Fibroblast of peridontal ligament (primary cell): Measurements from ENCODE around the gene GRPEL1.

ENCODE experiments used
- DNase-seq: peaks from one replicate; pipeline ENCODE4 v3.0.0-alpha.2; 2010; ENCODE audit errors: extremely low read depth

GRPEL1 gene

DNA sequence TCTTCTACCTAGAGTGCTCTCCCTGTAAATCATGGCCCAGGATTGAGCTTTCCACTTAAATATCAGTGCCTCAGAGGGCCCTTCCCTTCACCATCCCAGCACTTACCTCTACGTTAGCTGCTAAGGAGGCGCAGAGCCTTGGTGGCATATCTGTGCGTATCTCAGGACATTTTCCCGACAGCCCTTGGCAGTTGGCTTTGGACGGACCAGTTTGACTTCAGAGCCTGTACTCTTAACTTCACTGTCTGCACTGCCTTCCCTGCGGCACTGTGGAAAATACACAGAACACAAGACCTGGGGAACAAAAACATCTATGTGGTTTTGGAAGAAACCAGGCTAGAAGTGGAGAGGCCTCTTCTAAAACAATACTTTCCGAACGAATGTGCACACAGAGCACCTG is 22.3 kb downstream of the GRPEL1 start:
- no peak for DNase-seq

DNA sequence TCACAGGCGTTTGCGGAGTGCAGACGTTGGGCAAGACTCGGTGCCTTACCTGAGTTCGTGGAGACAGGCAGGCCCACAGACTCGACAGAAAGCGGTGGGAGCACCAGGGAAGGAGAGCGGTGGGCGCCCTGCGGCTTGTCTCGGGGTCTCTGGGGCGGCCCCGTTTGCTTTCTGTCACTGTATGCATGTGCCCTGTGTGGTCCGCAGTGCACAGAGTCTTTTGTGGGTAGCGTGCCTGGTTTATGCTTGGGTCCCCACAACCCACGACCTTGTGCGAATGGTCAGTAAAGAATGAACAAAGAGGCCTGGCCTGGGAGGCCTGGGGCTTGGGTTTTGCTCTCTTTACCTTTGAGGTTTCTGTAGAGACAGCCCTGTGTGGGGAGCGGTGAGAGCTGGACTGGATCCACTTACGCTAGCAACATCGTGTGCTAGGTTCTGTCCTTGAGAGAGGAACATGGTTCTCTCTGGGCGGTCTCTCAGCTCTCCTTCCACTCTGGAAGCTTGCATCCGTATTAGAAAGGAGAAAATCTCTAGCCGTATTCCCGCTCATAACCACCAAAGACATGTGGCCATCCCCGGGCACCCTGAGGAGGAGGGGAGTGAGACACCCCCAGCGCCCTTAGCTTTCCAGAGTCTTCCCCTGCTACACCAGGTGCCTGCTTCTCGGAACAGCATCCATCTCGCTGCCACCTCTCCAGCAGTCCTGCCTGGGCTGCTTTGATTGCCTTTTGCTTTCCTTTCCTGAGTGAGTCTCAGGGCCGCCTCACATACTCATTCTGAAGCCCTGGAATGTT is 23.5 kb downstream of the GRPEL1 start:
- DNase-seq = no peak

DNA sequence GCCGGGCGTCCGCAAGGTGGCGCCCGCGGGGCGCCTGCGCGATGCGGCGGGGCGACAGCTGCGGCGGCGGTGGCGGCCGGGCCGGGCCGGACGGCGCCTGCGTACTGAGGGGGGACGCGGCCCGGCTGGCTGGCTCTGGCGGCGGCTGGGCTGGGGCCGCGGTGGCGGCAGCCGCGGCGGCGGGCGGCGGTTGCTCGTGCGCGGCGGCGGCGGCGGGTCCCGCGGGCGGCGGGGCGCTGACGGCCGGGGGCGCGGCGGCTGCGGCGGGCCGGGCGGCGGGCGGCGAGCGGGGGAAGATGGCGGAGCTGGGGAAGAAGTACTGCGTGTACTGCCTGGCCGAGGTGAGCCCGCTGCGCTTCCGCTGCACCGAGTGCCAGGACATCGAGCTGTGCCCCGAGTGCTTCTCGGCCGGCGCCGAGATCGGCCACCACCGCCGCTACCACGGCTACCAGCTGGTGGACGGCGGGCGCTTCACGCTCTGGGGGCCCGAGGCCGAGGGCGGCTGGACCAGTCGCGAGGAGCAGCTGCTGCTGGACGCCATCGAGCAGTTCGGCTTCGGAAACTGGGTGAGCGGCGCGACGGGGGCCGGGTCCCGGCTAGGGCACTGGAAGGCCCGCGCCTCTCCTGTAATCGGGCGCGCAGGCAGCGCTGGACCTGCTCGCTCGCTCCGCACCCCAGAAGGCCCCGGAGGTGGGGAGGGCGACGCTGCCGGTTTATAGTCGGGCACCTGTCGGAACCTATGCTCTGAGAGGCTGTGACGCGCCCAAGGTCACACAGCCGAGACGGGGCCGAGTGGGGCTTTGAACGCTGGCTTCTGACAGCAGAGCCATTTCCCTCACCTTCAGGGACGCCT is 24.4 kb downstream of the GRPEL1 start, which contains the start of gene TADA2B:
Gene TADA2B (plus strand): TSS at position 89 of the 853 bp plus-strand sequence. CDS start 208 bp downstream, at position 297.
- no peak for DNase-seq

DNA sequence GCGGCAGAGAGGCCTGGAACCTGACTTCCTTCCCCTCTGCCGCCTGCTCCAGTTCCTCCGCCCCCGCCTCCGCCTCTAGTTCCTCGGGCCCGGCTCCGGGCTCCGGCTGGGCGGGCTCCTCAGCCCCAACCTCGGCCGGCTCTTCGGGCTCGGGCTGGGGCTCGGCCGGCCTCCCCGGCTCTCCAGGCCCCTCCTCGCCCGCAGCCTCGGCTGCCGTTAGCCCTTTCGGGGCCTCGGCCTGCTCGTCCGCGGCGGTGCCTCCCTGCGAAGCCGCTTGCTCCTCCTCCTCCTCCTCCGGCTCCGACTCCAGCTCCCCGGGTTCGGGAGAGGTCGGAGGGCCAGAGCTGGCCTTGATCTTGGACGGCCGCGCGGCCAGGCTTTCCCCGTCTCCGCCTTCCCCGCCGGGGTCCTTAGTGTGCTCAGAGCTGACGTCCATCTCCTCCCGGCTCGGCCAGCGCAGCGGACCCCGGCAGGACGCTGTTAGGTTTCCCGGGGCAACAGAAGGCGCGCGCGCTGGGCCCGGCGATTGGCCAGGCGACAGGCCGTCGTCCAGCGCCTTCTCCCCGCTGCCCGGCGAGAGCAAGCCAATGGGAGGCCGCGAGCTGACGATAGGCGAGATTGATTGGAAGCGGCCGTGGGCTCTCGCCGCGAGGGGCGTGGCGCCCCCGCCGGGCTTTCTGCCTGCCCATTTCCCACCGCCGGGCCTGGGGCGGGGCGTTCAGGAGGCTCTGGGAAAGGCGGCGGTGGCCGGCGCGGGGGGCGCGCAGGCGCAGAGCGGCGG is 25.2 kb downstream of the GRPEL1 start:
- DNase-seq = peak; percentile 95

DNA sequence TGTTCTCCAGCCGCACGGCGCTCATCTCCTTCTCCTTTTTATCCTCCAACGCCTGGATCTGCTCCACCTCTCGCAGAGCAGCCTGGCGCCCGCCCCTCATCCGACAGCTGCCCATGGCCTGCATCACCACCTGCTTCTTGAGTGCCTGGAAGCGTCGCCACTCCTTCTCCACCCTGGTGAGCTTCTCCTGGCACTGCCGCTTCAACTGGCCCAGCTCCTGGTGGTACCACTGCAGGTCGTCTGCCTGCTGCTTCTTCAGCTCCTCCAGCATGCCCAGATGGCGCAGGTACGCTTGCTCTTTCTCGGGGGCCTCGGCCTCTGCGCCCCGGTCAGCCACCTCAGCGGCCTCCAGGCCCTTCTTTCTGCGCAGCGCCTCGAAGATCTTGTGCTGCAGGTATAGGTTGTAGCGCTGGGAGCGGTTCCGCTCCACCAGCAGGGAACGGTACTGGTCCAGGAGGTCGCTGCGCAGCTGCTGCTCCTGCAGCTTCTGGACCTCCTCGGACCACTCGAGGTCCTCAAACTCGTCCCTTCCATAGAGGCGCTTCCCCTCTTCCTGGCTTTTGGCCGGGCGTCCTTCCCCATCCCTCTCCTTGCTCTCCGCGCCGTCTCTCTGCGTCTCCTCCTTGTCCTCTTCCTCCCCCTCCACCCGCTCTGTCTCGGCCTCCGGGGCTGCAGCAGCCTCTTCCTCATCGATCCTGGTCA is 25.9 kb downstream of the GRPEL1 start:
- DNase-seq = no peak

DNA sequence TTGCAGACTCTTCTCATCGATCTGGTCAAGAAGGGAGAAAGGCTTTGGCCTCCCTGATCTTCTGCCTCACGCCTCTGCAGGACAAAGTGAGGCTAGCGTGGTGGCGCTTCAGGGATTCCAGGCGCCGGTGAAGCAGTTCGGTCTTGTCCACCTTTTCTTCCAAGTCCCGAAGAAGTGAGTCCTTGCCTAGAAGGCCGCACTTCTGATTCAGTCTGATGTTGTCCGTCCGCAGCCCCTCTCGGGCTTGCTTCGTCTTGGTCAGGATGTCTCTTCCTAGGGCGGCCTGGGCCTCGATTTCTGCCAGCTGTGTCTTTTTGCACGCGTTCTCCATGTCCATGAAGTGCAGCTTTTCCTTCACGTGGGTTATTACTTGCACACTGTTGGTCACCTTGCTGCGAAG is 26.6 kb downstream of the GRPEL1 start:
- DNase-seq = no peak

DNA sequence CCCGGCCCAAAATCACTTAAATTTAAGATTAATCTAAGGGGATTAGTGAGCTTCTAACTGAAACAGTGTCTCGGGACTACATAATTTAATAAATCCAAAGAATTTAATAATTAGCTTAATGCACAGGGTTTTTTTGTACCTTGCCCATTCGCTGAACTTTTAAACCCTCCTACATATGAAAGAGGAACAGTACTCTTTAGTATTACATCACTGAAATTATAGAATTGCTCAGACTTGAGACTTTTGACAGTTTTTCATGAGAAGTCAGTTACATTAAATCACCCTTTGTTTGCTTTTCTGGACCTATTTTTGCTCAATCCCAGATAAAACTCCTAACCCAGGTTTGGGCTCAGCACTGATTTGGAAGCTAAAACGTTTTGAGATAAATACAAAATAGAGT is 27.1 kb downstream of the GRPEL1 start:
- no peak for DNase-seq

DNA sequence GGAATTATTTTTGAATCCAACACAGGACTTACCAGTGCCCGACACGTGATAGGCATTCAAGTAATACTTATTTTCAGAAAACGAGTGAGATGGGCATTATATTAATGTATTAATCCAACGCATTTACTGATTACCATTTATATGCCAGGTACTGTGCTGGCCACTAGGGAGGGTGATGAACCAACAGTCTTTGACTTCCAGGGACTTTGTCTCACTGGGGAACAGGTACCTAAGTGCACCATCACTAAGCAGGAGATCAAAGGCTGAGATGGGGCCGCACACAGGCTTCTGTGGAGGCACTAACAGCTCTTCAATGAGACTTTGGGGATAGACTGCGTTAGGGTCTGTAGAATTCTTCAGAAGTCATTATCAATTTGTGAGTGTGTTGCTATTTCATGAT is 30.4 kb downstream of the GRPEL1 start:
- DNase-seq = no peak

DNA sequence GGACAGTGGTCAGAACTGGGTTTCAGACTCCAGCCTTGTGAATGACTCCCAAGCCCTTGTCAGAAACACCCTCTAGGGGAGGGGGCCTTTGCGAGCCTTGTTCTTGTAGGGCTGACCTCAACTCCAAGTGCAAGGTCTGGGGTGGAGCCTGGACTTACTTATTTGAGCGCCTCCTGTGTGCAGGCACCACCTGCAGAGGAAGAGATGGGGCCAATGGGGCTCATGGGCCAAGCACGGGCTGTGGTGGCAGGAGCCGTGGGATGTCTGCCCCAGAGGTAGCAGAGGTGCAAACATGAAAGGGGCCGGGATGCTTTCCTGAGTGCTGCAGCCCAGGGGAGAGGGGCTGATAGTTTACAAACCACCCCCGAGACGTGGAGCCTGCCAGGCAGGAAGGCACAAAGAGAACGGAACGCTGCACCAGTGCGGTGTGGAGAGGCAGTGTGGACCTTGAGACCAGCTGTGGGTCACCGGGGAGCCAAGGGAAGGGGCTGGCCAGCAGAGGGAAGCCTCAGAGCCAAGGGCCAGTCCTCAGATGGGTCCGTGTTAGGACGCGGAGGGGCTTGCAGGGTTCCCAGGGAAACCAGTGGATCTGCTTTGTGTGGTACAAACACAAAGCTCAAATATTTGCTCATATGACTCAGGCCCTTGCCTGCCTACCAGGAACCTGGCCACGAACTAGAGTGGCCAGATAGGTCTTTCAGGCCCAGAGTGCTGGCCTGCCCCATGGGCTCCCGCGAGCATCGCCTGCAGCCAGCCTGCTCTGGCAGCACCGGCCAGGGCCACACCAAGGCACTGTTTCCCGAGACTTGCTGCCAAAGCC is 33.4 kb downstream of the GRPEL1 start:
- DNase-seq = peak; percentile 46

DNA sequence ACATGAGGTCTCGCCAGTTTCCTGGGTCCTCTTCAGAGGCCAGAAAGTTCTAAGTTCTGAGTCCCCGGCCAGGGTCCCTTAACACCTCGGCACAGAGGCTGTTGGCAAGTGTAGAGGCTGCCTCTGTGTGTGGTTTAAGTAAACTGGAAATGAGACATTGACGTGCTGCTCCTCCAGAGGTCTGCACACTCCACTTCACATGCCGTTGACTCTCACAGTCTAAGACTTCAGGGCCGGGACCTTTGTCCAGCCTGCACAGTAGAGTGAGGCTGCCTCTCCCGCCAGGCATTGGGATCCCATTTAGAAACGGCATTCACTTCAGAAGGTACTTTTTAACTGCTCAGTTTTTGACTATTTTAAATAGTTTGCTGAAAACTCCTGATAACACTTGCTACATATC is 35.3 kb downstream of the GRPEL1 start:
- DNase-seq = no peak

DNA sequence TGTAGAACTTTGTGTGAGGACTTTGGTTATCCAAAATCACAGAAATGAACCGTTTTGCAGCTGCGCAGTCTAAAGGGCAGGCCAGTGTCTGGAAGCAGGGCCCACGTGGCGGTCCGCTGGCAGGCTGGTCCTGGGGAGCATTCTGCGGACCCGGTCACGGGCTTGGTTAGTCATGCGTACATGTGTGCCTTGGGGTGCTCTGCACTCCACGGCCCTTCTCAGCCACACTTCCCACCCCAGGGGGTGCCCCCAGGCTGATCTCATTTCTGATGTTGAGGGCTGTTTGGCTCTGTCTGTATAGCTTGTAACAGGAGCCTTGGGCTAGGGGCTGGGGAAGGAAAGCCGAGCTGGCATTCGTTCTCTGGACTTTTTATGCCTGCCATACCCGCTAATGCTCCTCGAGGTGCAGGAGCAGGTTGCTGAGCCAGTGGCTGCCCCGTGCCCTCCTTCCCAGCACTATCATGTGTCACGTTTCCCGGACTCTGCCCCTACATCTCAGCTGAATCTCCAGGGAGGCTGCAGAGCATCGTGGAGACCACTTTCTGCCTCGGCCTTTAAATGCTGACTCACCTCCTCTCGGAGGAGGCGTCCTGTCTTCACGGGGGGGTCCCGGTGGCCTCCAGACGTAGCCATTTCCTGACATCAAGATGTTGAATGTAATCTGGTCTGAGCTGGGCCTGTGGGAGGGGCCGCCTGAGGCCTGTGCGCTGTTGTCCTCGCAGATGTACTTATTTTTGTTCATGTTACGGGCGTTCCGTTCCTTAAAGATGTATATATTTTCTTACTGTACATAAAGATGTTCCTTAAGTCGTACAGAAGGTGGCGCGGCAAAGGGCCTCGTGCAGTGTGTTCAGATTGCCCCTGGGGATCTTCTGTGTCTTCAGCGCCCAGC is 36.1 kb downstream of the GRPEL1 start:
- DNase-seq = no peak

DNA sequence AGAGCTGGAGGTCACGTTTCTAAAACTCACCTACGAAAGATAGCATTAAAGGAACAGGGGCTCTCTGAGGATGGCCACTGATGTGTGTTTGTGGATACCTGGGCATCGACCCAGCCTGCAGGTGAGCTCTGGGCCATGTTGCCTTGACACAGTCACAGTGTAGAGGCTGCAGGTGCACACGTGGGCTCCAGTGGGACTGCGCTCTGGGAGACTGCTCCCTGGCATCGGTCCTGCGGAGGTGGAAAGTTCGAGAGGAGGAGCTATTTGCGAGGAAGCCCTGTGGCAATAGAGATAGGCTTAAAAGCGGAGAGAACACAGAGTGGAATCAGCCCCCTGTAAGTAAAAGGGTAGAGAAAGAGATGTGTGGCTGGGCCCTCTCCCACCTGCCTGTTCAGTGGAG is 37.0 kb downstream of the GRPEL1 start:
- DNase-seq = no peak

DNA sequence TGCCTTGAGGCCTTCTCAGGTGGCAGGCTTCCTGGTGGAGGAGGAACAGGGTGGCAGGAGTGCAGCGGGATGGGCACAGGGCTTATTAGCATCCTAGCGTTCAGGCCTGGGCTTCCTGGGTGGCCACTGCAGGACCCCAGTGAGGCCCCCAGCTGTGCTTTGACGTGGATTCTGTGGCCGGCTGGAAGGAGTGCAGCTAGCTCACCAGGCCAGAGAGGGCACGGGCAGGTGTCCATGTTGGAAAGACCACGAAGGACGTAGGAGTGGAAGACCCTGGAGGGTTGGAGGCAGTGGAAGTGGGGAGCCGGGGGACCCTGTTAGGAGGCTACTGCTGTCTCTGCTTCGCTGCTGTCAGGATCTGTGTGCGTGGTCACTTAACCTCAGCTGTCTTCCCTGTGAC is 37.9 kb downstream of the GRPEL1 start:
- DNase-seq = no peak

DNA sequence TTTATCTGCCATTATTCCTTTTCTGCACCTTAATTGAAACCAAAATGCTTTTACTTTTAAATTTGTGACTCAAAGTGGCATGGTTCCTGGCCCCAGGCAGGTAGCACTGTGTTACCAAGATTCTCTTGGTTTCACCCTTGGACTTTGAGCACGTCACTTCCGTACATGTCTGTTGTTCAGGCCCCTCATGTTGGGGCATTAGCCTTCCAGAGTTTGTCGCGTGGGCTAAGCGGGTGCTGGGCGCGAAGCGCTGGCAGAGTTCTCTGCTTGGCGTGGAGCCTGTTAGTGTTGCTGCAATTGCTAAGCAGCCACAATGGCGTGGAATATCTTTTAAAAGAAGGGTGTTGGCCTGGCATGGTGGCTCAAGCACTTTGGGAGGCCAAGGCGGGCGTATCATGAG is 38.7 kb downstream of the GRPEL1 start:
- no peak for DNase-seq

DNA sequence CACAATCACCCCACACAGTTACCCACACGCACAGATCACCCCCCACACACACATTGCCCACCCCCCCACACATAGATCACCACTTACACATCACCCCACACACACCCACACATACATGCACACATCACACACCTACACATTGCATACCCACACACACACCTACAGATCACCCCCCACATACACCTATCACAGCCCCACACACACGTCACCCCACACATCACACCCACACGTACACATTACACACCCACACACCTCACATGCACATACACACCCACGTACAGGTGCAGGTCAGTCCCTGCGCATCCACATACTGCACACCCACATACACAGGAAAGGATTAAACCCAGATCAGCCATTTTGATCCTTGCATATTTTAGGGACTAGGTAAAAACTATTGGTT is 40.0 kb downstream of the GRPEL1 start:
- DNase-seq = no peak

DNA sequence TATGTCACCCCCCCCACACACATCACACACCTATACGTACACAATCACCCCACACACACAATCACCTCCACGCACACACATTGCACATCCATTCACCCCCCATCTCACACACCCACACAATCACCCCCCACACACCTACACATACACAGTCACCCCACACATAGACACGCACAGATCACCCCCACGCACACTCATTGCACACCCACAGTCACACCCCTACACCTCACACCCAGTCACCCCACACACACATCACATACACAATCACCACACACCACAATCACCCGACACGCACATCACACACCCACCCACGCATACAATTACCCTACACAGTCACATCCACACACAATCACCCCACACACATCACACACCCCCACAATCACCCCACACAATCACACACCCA is 40.6 kb downstream of the GRPEL1 start:
- DNase-seq = no peak

DNA sequence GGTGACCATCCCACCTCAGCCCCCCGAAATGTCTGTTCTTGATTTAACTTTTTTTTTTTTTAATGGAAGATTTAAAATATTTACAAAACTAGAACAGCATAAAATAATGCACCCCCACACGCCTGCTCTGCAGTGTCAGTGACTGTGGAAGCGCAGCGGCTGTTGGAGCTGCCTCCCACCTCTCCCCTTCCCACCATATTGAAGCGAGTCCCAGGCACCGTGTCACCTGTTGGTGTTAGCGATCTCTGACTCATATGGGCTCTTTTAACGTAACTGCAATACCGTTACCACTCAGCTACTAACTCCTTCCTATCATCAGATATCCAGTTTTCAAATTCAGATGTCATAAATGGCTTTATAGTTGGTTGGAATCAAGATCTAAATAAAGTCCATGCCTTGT is 41.8 kb downstream of the GRPEL1 start:
- DNase-seq = no peak

DNA sequence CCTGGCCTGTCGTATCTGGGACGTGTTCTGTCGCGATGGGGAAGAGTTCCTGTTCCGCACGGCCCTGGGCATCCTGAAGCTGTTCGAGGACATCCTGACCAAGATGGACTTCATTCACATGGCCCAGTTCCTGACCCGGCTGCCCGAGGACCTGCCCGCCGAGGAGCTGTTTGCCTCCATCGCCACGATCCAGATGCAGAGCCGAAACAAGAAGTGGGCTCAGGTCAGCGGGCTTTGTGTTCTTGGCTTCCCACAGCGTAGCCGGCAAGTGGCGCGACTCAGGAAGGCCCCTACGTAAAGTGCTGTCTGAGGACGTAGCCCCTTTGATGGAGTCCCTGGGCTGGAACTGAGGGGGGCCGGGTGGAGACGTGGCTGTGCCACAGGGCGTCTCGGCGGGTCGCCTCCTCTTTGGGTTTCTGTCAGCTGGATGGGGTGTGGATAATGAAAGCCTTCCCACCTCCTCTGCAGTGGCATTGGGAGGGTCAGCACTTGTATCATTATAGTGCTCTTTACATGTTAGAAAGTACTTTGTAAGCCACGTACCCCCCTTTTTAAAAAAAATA is 42.7 kb downstream of the GRPEL1 start:
- no peak for DNase-seq

DNA sequence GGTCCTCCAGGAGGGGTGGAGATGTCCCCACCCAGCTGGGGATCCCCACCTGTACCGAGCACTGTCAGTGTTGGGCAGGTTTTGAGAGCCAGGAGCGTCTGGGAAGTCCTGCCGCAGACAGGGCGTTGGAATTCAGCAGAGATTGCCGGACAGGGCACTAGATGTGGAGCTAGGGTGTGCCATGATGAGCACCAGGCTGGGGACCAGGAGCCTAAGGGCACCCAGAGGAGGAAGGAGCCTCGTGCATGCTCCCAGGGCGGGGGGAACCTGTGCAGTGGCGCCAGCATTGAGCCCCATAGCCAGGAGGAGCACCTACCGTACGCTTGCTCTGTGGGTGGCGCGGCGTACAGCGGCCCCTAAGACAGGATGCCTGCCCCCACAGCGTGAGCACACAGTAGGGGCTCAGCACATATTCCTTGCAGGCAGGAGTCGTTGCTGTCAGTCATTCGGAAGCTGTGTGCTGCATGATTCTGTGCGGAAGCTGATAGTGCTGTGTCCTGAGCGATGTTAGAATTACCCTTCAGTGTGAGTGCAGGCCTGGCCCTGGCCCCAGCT is 43.5 kb downstream of the GRPEL1 start:
- DNase-seq = no peak
